GM19395 (cell line): ENCODE results near the gene SMC1B.
"Not testable (repeated sequence)": the region's sequence is repeated elsewhere in the genome, so short reads cannot be mapped to it uniquely, and the experiment has no call there.

ENCODE experiments used
- ATAC-seq: cut with Tn5 transposase; IDR thresholded peaks from one replicate; pipeline ENCODE4 v1.9.1; 2021; ENCODE audit warnings: mild to moderate bottlenecking, moderate library complexity; ENCODE audit not compliant: unreplicated experiment

Gene SMC1B

DNA sequence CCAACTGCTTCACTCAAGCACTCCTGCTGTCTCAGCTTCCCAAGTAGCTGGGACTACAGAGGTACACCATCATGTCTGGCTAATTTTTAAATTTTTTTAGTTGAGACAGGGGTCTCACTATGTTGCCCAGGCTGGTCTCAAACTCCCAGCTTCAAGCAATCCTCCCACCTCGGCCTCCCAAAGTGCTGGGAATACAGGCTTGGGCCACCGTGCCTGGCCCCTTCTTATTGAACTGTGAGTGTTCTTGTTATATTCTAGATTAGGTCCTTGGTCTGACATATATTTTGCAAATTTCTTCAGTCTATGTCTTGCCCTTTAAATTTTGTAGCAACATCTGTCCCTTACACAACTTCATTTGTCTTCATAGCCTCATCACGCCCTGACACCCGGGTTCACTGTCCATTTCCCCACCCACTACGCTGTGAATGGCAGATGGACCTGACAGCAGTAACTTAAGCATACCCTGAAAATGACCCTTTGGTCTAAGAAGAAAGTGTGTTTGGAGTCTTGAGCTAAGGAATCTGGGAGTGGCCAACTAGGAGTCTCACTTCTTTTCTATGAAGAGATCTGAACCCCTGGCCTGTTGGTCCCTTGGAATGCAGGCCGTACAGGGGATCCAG, 107.8 kb downstream of the SMC1B start:
- ATAC-seq = no peak

- no peak for ATAC-seq
Measured at GRCh38 chr22:45304971-45305370, 108.4 kb downstream of the SMC1B start.

DNA sequence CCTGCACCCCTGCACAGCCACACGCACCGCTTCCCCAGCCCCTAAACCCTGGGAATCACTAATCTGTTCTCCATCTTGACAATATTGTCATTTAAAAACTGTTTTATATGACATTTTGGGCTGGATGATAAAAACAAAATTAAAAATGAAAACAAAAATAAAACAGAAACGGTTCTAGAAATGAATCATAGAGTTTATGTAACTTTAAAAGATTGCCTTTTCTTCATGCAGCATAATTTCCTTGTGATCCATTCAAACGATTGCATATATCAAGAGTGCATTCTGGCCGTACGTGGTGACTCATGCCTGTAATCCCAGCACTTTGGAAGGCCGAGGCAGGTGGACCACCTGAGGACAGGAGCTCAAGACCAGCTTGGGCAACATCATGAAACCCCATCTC, 110.2 kb downstream of the SMC1B start:
- no peak for ATAC-seq

GRCh38 chr22:45302751-45303150, 110.6 kb downstream of the SMC1B start:
- ATAC-seq = no peak

DNA sequence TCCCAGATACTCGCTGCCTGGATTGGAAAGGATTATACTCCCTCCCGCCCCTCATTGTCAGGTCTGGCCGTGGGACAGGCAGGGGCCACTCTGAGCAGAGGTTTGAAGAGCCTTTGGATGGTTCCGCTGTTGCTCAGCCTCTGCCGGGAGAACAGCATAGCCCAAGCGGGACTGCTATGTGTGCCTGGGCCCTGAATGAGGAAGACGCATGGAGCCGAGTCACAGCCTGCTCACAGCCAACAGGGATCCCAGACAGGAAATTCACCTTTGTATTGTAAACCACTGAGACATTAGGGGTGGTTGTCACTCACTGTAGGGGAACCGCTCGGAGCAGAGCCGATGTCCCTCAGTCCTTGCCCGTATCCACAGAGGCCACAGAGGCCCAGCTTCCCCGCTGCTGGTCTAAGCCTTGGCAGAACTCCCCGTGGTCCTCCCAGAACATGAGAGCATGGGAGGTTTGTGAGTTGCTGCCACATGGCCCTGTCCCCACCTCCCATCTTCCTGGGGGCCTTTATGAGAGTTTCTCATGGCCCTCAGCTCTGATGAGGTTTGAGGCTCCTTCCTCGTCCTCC, 114.4 kb downstream of the SMC1B start:
- no peak for ATAC-seq

DNA sequence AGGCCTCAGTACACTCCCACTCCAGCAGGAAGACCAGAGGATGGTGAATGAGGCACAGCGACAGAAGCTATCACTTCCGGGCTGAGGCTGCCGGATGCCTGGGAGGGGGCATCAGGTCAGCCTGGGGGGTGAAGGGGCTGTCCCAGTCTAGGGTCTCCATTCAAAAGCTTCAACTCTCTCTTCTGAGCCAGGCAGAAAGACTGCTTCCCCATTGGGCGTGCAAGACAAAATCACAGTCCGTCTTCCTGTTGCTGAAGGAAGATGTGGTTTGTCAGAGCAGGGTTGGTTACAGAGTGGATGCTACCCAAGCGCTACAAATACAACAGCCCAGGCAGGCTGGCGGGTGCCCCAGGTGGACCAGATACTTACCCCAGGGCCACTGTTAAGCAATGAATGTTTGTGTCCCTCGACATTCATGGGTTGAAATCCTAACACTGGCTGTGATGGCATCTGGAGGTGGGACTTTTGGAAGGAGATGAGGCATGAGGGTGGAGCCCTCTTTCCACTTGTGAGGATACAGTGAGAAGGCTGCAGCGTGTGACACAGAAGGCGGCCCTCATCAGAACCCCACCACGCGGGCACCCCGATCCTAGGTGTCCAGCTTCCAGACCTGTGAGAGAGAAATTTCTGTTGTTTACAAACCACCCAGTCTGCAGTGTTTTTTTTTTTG, 116.6 kb downstream of the SMC1B start:
- ATAC-seq = no peak

DNA sequence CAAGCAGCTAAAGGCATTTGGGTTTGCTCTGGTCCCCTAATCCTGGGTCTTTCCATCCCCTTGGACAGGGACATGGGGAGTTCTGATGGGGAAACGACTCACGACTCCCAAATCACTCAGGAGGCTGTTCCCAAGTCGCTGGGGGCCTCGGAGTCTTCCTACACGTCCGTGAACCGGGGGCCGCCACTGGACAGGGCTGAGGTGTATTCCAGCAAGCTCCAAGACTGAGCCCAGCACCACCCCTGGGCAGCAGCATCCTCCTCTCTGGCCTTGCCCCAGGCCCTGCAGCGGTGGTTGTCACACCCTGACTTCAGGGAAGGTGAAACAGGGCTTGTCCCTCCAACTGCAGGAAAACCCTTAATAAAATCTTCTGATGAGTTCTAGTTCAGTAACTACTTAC, 117.9 kb downstream of the SMC1B start:
- no peak for ATAC-seq

DNA sequence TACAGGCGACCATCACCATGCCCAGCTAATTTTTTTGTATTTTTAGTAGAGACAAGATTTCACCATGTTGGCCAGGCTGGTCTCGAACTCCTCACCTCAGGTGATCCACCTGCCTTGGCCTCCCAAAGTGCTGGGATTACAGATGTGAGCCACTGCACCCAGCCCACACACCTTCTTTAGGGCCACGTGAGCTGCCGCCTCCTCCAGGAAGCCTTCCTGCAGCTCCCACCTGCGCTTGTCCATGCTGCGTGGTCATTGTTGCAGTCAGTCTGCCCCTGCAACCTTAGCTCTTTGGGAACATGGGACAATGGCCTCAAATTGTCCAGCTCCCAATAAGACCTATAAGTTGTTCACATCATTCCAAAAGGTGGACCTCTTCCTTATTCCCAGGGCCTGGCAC, 118.4 kb downstream of the SMC1B start:
- not testable (repeated sequence) for ATAC-seq
